GM18873 (cell line): ENCODE results near the gene ZNF277.
"Not testable (repeated sequence)": the region's sequence is repeated elsewhere in the genome, so short reads cannot be mapped to it uniquely, and the experiment has no call there.

Experiments
- ATAC-seq: cut with Tn5 transposase; IDR thresholded peaks from one replicate; pipeline ENCODE4 v1.9.1; 2021; ENCODE audit warnings: mild to moderate bottlenecking, moderate library complexity, moderate number of reproducible peaks; ENCODE audit not compliant: unreplicated experiment, low FRiP score

Gene ZNF277

DNA sequence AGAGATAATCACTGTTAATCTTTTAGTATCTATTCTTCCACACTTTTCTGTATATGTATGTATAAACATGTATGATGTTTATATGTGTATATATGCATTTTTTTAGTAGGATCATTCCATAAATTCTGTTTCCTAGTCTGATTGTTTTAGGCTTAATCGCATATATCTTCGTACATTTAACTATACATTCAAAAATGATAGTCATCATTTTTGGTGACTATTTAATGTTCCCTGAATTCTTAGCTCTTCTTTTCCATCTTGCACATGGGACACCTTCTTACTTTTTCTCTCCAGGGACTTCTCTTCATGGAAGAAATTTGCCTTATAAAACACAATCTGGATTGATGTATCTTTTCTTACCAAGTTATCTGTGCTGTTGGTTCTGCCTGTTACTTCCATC lies 42.1 kb downstream of the ZNF277 start:
- ATAC-seq = no peak

DNA sequence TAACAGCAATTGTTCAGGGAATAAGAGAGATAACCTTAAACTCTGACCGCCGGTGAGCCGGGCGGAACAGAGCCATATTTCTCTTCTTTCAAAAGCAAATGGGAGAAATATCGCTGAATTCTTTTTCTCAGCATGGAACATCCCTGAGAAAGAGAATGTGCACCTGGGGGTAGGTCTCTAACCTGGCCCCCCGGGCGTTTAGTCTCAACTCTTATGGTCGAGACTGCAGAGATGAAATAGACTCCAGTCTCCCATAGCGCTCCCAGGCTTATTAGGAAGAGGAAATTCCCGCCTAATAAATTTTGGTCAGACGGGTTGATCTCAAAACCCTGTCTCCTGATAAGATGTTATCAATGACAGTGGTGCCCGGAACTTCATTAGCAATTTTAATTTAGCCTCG lies 43.5 kb downstream of the ZNF277 start:
- ATAC-seq = not testable (repeated sequence)

- ATAC-seq = no peak
Measured at GRCh38 chr7:112252141-112252540, 45.6 kb downstream of the ZNF277 start.

- no peak for ATAC-seq
Measured at GRCh38 chr7:112252691-112253090, 46.2 kb downstream of the ZNF277 start.

- ATAC-seq = no peak
Measured at GRCh38 chr7:112254156-112254555, 47.7 kb downstream of the ZNF277 start.

GRCh38 chr7:112254709-112255387 lies 48.4 kb downstream of the ZNF277 start:
- no peak for ATAC-seq

- no peak for ATAC-seq
Measured at GRCh38 chr7:112255388-112255720, 48.9 kb downstream of the ZNF277 start.

DNA sequence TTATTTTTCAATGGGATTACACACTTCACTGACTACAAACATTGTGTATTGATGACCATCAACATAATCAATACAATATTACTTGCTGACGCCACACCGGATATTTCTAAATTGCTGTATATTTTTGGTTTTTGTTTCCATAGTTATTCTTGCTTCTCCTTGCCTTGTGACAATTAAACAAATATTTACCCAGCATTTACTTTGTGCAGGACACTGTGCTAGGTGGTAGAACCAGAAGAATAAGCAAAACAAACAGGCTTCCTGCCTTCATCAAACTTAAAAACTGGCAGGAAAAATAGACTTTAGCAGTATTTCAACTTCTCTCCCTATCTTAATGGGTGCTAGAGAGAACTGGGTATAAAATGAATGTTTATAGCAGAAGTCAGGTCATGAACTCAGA lies 50.6 kb downstream of the ZNF277 start:
- ATAC-seq = no peak

DNA sequence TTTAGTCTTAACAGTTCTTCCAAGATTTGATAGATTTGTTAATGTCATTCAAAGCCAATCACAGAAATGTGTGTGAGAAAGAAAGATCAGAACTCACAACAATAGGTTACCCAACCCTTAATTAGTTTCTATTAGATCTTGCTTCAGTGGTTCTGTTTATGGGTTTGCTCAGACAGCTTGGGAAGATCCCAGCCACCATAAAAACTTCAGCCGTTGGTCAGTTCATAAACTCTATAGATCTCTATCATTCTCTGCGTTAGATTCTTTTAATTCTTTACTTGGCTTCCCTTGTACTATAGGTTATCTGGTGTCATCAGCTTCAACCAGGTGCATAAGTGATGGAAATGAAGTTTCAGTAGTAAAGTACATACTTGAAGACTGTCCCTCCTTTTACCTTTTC lies 54.4 kb downstream of the ZNF277 start:
- ATAC-seq = no peak

DNA sequence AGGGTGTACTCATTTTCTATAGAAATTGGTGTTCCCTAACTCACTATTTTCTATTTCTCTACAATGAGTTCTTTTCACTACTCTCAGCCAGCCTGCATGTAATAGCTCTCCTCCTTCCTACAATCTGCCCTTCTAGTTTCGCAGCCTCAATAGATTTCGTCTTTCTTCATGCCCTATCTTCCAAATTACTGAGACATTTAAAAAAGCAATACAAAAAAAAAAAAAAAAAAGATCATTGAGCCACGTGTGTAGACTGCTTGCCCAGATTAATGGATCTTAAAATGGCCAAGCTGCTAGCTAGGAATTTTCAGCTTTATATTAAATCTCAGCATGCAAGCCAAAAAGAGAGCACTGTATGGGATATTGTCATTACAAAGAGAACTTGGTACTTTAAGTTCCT lies 55.5 kb downstream of the ZNF277 start:
- ATAC-seq = no peak

DNA sequence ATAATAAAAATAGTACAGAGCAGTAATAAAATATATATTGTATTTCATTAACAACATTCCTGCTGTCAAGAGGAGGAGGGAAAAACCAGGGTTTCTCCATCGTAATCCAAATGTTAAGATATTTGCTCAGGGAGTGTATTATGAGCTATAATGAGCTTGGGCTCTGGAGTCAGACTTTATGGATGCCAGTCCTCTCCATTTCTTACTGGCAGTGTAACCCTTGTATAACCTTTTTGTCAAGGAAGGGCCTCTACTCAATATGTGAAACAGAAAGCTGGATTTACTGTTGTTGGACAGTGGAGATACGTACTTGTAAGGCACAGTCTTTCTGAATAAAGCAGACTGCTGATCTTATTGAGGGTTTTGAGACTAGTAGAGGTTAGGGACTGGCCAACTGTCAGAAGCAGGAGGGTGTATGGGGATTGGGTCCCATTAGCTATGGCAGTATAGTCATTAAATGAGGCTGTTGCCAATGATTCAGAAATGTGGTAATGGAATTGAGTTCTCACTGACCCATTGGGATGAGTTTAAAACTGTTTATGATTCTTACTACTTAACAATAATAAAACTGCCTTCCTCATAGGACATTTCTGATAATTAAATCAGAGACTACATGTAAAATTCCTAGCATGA lies 56.5 kb downstream of the ZNF277 start:
- ATAC-seq = no peak

DNA sequence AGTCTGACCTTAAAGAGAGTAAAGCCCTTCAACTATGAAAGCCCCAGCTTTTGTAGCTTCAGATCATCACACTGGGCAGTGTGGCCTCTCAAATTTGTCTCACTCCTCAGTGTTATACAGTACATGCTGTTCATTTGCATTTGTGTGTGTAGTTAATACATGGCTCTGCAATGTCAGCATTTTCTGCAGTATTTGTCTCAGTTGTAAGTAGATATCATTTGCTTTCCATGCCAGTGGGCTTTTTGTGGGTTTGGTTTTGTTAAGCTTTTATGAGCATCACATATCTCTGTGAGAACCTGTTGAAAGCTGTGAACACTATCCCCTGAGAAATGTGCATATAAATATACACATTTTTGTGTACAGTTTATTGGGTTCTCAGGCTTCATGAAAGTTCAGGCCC lies 57.0 kb downstream of the ZNF277 start:
- no peak for ATAC-seq

GRCh38 chr7:112266141-112266540 lies 59.6 kb downstream of the ZNF277 start:
- no peak for ATAC-seq

DNA sequence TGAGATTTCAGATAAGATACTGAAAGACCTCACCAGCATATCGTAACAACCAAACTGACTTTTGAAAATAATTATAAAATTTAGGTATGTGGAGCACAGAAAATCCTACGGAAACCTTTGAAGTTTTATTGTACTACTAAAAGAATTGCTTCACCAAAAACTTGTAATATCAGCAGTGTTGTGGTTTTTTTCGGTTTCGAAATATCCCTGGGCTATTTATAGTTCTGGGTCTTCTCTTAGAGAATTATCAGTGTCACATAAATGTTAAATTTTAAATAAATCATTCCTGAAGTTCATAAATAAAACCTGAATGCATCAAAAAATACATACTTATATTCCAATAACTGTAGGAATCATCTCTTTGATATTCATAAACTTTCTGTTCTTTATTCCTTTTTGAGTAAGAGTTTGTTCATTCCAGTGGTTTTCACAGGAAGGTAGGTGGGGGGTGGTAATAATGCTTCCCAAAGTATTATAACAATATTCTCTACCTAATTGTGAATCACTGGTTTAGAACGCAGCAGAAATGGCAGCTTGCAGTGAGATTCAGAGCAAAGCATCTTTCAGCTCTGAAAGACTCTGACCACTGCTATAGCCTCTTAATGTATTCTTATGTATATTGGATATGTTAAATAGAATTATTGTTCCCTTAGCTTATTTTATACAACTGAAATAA lies 60.2 kb downstream of the ZNF277 start:
- no peak for ATAC-seq

- ATAC-seq = no peak
Measured at GRCh38 chr7:112267944-112268691, 61.6 kb downstream of the ZNF277 start.

DNA sequence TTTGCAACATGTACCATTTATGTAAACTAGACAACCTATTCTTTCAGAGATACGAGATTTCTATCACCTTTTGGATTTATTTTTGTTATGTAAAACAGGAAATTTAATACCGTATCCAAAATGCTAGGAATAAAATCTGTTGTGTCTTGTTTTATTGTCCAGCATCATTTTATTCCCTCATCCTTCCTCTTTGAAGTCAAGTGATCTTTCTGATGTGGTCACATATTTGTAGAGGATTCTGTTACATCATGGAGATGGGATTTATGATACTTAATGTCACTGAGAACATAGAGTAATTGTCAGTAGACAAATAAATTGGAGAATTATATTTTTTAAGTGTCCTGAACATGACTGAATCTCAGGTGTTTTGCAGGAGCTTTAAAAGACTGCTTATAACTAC lies 64.7 kb downstream of the ZNF277 start:
- no peak for ATAC-seq

- no peak for ATAC-seq
Measured at GRCh38 chr7:112272921-112273561, 66.5 kb downstream of the ZNF277 start.

DNA sequence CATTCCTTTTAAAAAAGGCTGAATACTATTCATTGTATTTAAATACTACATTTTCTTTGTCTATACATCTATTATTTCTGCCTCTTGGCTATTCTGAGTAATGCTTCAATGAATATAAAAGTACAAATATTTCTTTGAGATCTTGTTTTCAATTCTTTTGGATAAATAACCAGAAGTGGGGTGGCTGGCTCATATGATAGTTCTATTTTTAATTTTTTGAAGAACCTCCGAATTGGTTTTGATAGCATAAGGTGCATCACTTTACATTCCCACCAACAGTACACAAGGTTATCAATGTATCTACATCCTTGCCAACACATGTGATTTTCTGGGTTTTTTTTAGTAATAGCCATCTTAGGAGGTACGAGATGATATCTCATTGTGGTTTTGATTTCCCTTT lies 72.5 kb downstream of the ZNF277 start:
- ATAC-seq = no peak

DNA sequence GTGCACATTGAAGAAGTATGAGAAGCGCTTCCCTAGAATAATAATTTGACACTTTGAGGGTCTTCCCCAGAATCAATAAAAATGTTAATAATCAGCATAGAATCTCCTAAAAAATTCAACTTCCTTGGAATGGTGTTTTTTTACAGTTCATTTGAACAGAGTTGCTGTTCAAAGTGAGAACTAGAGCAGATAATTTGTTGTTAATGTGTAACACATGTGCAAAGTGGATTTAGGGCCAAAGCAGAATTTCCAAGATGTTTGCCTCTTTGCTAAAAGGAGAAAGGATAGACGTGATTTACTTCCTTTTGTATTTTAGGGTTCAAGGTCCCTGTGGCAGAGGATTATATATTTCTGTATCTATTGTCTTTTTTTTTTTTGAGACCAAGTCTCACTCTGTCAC lies 73.8 kb downstream of the ZNF277 start:
- no peak for ATAC-seq

- no peak for ATAC-seq
Measured at GRCh38 chr7:112282476-112283188, 76.1 kb downstream of the ZNF277 start.
